Activated effector memory CD4-positive, alpha-beta T cell treated with Interleukin-2 at 50 U/mL for 16 hours (primary cell): Measurements from ENCODE around the gene FILIP1L.

Experiments used
- DNase-seq: peaks from one replicate; pipeline ENCODE4 v3.0.0-alpha.2; 2020

The FILIP1L gene

DNA sequence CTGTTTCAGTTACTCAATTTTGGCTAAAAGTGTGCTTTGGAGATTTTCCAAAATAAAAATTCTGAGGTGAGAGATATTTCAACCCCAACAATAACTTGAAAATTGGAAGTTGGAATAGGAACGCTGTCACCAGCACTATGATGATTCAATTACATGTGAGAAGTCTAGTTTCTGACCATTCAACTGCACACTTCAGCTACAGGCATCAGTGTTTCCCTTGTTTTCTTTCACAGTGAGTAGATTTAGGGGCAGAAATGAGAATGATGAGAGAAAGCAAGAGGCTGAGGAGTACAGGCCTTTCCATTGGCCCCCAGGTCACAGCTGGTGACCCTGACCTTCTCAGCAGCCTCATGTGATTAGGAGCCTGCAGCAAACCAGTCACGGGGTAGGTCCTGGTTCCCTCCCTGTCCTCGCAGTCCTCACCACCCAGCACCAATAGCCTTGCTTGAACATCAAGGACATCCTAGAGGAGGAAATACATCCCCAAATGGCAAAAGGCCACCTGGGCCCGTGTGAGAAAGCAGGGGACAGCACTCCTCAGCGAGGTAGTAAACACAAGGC is 10.0 kb upstream of the FILIP1L start:
- DNase-seq: no peak

DNA sequence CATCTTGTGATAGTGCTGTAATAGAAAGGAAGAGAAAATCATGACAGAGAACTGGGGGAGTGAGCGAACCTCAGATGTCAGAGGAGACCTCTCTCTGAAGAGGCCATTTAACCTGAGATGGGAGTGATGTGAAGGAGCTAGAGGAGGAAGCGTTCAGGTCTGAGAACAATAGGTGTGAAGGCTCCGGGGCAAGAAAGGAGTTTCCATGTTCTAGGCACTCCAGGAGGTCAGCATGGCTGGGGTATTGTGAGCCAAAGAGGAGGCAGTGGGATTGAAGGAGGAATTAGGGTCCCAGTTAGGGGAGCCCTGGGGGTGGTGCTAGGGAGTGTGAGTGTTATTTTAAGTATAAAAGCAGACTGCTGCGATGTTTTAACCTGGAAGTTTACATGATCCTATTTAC is 8.8 kb upstream of the FILIP1L start:
- no peak for DNase-seq

DNA sequence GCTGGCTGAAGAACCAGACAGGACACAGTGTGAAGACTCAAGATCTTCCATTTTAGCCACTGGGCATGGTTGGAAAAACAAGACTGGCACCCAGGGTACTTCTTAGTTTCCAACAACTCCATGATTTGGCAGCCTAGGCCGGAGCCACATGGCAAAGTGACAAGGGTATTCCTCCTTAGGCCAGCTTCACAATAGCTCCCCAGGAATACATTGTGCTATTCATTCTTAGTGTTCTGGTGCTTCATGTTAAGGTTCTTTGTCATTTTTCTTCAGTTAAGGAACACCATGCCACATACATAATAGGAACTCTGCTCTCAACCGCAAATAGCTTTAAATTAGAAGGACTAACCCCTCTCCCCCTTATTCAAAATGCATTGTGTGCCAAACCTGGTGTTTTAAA is 8.0 kb upstream of the FILIP1L start:
- no peak for DNase-seq

DNA sequence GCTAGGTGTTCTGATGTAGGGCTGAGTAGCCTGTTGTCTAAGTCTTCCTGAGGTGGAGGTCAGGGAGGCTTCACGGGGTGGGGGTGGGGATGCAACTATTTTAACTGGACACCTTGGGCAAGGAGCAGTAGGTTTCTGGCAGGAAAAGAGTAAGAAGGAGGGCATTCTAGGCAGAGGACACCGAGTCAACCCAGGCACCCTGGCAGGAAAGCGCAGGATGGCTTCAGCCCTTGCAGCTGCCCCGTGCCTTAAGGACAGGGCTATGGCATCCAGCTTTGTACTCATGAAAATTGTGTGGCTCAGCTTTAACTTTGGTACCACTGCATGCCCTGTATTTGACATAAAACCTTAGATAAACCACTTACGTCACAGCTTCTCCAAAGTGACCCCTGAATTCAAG is 6.4 kb upstream of the FILIP1L start:
- DNase-seq: no peak

DNA sequence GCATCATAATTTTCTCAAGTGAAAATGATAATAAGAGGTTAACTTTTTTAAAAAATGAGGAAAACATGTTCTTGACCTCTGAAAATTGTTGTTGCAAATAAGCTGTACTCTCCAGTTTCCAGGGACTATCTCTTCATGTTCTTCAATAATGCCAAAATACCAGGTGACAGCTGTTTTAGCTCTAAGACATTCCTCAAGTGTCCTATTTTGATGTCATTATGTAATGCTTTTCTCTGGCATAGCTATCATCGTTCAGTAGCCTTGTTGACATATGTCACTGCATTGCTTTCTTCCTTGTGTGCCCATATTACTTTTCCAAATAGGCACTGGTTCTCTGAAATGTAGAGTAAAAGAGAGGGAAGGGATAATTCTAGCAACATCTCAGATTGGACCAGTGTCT is 5.7 kb upstream of the FILIP1L start:
- no peak for DNase-seq

DNA sequence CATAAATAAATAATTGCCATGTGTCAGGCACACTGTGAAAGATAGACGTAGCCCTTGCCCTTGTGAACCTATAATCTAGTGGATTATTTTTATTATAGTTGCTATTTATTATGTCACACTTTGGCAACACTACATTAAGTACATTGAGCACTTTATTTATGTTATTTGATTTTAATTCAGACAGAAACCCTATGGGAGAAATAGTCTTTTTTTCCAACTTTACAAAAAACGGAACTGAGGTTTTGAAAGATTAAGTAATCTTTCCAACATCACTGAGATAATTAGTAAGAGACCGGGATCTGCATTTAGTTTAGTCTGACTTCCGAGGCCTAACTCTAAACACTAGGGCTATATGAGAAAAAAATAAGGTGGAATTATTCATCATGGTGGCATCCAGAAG is 2.8 kb upstream of the FILIP1L start:
- no peak for DNase-seq

DNA sequence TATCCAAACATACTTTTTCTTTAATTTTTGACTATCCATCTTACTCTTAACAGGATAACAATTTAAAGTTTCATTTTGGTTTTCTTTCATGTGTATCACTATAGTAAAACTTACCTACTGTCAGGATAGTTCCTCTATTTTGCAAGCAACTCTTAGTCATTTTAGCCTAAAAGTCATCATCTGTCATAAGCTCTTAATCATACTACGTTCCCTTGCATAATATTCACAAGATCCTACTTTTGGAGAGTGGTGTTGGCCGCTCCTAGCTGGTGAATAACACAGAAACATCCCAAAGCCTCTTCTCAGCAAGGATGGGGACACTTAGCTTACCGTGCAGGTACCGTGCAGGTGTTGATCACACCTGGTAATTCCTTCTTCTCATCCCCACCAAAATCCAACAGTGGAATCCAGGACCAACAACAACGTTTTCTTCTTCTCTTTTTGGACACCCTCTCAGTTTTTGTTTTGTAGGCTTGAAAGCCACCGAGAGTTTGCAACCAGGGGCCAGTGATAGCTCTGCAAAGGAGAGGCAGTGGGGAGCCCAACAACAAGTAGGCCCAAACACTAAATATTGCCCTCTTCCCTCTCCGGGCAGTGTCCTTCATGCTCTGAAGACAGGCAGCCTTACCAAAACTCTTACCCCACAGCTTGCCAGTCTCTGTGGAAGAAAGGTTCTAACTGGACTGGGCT is 433 bp downstream of the FILIP1L start:
- no peak for DNase-seq

DNA sequence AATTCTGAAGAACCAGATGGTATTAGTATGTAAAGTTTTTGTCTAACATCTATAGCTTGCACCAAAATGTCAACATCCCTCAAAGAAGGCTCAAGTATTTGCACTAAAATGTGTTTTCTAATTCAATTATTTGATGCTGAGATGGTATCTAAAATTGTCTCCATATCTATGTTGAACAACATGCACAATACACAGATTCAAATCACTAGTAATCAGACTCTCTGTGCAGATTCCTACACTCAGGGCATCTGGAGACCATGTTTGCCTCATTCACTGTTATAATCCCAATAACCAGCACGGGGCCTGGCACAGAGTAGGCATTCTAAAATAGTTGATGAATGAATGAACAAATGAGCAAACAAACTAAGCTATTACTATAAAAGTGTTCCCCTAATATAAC is 2.6 kb downstream of the FILIP1L start:
- DNase-seq: no peak

DNA sequence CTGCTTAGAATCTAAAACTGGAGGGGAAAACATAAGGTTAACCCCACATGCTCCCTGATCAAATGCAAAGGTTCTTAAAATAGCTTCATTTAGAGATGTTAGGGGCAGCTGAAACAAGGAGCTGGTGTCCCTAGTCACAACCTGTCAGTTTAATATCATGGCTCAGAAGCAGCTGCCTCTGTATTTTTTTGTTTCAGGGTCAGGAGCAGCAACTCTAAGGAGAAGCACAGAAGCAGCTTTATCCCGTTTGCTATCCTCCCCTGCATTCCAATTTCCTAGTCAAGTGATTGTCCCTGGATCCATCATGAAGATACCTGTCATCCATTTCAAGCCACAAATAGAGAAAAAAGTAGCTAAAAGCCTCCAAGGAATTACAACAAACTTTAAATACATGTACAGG is 4.1 kb downstream of the FILIP1L start:
- DNase-seq: no peak

- DNase-seq: no peak
Observed at GRCh38 chr3:100108464-100109079, 5.7 kb downstream of the FILIP1L start.

- DNase-seq: no peak
Observed at GRCh38 chr3:100107221-100107814, 7.0 kb downstream of the FILIP1L start.

- no peak for DNase-seq
Observed at GRCh38 chr3:100106531-100107141, 7.7 kb downstream of the FILIP1L start.

DNA sequence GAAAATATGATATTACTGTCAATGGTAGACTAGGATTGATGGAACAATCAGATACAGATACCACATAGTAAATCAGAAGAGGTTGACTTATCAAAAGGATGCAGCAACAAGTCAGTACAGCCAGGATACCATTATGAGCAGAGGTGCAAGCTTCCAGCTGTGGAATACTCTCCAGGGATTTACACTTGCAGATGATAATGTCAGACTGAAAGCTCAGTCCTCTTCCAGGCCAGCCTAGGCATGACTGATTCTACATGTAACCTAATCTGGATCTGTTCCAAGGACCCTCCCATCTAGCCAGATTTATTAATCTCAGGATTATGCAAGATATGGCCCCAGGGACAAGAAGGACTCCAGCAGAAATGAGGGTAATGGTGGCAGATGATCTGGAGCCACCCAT is 8.2 kb downstream of the FILIP1L start:
- no peak for DNase-seq

GRCh38 chr3:100105501-100105900 is 8.8 kb downstream of the FILIP1L start:
- no peak for DNase-seq

DNA sequence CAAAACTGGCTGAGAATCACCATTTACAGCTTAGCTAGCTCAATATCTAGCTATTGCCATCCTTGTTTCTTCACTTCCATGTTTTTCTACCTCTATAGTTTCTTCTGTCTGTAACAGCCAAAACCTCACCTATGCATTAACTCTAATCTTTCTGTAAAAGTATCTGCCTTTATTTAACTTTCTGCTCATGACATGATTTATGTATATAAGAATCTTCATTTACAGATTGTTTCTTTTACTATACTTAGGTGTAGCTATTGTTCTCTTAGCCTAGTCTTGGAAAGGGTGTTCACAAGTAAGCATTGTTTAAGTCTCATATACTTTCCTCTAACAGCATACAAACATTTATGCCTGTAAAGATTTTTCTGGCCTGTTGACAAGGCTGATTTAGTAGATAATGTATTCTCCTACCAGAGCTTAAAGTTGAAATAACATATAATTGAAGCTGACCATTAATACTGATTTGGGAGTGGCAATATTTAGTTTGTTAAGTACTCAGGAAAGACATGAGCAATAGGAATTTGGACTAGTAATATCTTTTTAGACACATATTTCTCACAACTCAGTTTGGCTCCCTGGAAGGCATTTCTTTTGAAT is 9.4 kb downstream of the FILIP1L start:
- DNase-seq: no peak

DNA sequence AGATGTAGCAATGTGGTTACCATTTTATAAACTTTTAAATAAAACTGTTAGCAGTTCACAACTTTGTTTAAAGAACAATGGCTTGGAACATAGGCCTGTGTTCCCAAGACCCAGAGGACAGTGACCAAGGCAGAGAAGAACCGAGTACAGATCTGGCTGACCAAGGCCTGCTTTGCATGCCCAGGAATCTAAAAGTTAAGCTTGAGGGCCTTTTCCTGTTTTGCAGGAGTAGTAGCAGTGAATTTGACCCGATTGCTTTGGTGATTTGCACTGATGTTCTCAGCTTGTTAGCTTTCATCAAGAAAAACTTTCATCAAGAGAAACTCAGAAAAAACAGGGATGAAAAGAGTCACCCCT is 9.9 kb downstream of the FILIP1L start:
- no peak for DNase-seq

DNA sequence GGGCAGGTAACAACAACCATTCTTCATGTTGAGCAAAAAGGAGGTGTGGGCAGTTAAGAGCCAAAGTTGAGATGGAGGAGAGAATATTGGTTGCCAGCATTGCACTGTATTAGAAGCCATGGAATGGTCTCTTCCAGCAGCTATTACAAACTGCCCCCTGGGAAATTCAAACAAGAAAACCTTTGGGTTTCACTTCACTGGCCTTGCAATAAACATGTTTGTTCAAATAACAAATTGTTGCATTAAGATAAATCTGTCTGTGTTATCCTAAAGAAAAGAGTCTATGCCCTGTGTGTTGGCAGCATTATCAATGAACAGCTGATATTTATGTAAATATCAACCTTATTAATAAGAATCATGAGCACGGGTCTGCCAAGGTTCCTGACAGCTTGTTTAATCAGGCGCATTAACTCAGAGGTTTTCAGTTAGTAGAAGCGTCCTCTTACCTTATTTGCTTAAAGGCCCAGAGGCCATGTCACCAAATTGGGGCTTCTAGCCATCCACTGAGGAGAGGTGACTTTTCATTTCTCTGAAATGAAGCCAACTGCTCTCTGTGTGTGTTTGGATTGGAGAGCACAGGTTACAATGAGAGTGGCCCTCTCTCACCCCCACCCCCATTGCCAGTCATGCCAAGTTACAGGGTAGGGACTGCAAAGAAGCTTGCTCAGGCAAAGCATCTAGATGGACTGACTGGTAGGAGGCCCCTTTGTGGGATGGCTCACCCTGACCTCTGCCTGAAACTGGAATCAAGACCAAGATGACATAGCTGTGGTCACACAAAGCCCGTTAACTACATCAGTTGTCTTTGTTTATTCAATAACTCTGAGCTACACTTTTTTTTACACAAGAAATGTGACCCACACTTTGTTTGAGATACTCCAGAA is 10.5 kb downstream of the FILIP1L start:
- DNase-seq: no peak

GRCh38 chr3:100102757-100103156 is 11.5 kb downstream of the FILIP1L start:
- no peak for DNase-seq

DNA sequence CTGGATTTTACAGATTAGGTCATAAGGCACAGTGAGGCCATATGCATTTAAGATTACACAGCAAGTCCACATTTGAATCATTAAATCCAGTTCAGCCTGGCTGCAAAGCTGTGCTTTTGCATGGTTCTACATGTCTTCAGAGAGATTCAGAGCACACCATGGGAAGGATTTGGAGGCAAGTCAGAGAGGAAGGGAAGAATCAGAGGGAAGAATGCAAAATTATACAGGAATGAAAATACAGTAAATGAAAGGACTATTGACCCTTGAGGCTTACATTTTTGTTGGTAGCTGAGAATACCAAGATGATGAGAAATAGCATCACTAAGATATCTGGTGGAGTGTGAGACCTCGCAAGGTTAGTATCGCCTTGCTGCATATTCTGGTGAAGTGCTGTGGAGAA is 13.9 kb downstream of the FILIP1L start:
- no peak for DNase-seq

DNA sequence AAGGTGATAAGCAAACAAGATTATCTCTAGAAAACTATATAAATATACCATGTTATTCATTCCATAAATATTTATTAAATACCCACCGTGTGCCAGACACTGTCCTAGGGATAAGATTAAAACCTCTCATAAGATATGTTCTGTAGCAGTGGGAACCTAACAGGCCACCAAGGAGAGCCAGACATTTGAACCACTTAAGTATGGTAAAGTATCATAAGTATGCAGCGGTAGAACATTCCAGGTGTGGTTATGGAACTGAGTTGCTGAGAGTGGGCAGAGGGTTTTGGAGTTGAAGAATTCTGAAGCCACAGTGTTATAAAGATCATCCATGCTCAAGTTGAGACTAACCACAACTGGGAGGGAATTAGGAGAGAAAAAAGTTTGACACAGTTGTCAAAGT is 14.7 kb downstream of the FILIP1L start:
- no peak for DNase-seq

- DNase-seq: no peak
Observed at GRCh38 chr3:100098784-100099070, 15.6 kb downstream of the FILIP1L start.

GRCh38 chr3:100097919-100098783 is 16.1 kb downstream of the FILIP1L start:
- DNase-seq: no peak
